ENCODE results near the gene USH1C.

The USH1C gene

DNA sequence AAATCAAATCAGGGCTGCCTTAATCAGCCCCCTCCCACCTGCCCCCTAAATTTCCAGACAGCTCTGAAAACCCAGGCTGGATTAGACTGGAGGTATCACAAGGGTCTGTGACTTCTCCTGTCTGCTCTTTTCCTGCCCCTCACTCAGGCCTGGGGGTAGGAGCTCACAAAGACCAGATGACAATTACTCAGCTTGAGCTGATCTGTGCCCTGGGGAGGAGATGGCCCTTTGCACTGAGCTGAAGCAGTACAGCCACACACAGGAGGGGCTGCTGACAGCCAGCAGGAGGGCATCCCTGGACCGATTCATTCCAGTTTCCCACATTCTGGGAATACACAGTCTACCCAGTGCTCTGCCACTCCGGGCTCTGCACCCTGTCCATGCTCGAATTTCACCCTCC, 71.7 kb downstream of the USH1C start:
- DNase-seq (ENCODE audit: low read depth in 2 of 2), result no peak

GRCh38 chr11:17471501-17471900, 72.7 kb downstream of the USH1C start:
- no peak for DNase-seq (ENCODE audit: low read depth in 2 of 2)

DNA sequence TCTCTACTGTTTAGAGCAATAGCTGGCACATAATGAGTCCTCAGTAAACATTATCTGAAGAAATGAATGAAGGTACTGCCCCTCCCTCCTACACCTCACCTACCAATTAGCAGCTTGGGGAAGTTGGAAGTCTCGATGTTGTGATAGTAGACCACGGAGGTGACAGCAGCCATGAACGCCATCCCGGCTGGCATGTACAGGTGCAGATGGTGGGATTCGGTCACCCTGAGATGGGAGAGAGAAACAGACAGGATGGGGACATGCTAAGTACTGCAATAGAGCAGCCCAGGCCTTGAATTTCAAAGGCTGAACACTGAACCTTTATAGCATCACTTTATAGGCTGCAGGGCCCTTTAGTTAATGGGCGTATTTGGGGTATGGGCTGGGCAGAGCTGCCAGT, 74.2 kb downstream of the USH1C start:
- no peak for DNase-seq (ENCODE audit: low read depth in 2 of 2)

DNA sequence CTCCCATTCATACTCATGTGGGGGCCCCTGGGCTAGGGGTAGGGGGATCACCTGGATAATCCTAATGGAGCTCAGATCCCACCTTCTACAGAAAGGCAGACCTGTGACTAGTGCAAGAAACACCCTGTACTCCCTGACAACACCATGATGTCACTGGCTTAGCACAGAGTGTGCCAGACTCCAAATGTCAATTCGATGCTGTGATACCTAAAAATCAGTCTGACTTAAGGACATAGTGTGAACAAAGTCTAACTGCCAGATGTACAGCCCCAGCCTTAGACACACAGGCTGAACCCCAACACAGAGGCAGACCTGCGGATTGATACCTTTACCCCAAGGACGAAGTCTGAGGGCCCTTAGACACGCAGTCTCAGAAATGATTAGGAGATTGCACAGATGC, 76.1 kb downstream of the USH1C start:
- no peak for DNase-seq (ENCODE audit: low read depth in 2 of 2)

- DNase-seq (ENCODE audit: low read depth in 2 of 2), result no peak
Measured at GRCh38 chr11:17463546-17464174, 80.6 kb downstream of the USH1C start.

GRCh38 chr11:17462940-17463339, 81.3 kb downstream of the USH1C start:
- DNase-seq (ENCODE audit: low read depth in 2 of 2), result no peak

- no peak for DNase-seq (ENCODE audit: low read depth in 2 of 2)
Measured at GRCh38 chr11:17460406-17460805, 83.8 kb downstream of the USH1C start.

GRCh38 chr11:17459236-17459896, 84.8 kb downstream of the USH1C start:
- no peak for DNase-seq (ENCODE audit: low read depth in 2 of 2)

DNA sequence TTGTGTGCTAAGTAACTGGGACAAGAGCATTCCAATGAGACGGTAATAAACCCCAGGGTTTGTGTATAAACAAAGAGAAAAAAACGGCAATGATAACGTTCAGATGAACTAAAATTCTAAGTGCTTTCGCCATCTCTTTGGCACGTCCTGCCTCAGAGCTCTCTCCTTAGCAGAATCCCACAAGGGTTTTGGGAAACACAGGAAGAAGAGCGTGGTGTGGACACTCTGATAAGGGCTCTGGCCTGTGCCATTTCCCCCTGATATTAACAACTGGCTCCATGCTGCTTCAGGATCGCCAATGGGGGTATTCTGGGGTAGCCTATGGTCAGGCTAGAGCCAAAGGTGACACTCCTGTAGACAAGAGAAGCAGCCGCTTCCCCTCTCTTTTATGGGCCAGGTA, 85.9 kb downstream of the USH1C start:
- no peak for DNase-seq (ENCODE audit: low read depth in 2 of 2)

DNA sequence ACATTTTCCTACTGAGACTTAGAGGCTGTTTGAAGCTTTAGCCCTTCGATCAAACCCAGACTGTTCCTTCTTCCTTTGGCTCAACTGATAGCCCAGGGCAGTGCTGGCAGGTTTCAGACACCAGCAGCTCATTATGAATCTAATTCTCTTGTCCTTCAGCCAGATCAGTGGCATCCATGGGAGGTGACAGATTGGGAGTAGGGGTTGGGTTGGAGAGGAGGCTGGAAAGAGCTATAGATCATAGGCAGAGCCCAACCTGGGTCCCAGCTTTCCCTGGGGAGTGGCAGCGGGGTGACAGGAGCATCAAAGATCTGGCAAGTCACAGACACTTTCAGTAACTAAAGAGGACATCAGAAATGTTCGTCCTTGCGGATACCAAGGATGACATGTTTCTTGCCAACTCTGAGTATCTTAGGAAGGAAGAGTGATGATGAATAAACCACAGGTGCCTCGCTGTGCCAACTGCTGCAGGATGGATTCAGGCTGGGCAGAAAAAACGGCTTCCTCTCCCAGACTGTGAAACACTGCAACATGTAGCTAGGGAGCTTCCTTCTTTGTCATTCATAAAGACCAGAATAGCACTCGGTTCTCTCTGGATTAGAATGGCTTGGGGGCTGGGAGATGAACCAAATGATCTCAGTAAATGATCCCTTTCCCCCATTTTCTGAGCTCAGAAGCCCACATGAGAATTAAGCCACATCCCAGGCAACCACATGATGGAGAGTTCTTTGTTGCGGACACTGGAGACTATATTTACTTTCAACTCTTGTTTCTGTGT, 86.6 kb downstream of the USH1C start:
- DNase-seq (ENCODE audit: low read depth in 2 of 2), result no peak

GRCh38 chr11:17452668-17453067, 91.5 kb downstream of the USH1C start:
- no peak for DNase-seq (ENCODE audit: low read depth in 2 of 2)

DNA sequence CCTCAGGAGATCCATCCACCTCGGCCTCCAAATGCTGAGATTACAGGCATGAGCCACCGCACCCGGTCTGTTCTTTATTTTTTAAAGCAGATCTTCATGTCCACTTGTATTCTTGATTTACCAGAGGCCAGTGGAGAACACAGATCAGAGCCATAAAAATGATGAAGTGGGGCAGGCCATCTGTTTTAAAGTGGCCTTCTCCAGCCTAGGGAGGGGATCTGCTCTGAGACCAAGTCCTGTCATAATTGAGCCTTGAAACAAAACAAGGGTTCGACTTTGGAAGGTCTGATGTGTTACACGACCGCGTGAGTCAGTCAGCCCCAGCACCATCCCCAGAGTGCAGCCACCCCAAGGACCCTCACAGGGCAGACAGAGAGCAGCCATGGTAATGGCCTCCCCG, 95.1 kb downstream of the USH1C start:
- no peak for DNase-seq (ENCODE audit: low read depth in 2 of 2)

DNA sequence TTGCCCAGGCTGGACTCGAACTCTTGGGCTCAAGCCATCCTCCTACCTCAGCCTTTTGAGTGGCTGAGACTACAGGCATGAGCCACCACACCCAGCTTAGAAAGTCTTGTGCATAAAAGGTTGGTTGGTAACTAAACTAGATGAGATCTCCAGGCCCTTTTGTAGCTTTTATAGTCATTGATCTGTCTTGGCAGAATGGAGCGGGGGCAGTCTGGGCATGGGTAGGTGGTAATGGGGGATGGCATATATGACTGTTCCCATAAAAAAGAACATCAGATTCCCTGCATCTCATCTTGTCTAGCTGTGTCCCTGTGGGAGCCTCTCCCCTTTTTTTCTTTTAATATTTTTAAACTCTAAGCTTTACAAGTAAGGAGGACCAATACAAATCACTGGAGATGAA, 97.7 kb downstream of the USH1C start:
- no peak for DNase-seq (ENCODE audit: low read depth in 2 of 2)

DNA sequence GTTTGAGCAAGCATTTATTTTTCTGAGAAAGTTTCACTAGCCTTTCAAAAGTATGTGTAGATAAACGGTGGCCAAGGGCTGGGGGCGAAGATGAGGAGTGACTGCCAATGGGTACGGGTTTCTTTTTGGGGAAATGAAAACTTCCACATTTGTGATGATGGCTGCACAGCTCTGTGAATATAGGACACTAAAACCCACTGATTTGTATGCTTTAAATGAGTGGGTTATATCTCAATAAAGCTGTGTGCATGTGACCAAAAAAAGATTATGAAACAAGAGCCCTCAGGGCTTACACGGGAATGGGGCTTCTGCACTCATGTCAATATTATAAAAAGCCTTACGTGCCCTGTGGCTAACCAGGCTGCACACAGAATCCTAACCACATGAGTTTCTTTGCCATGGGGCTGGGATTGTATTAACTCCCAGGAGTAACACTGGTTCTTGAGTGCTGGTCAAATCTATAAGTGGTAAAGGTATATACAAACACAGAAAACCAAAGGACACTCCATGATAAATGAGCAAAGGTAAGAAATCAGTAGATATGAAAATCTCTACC, 98.9 kb downstream of the USH1C start:
- DNase-seq (ENCODE audit: low read depth in 2 of 2), result no peak

GRCh38 chr11:17443926-17444690, 100.1 kb downstream of the USH1C start:
- no peak for DNase-seq (ENCODE audit: low read depth in 2 of 2)
